Astrocyte (in vitro differentiated cells and primary cell): Measurements from ENCODE around the gene ATL3.

Experiments used
- CTCF ChIP-seq: IDR thresholded peaks from 2 replicates; pipeline ENCODE4 v1.5.1; 2011; ENCODE audit warnings: low read depth, mild to moderate bottlenecking, inconsistent platforms, low read length, moderate library complexity; ENCODE audit not compliant: insufficient read depth
- EZH2 ChIP-seq: IDR thresholded peaks from 2 replicates; pipeline ENCODE4 v1.6.1; 2012; ENCODE audit warnings: mild to moderate bottlenecking, low read length, inconsistent platforms; ENCODE audit not compliant: insufficient read depth

GRCh38 chr11:63681321-63682065 lies 10.3 kb upstream of the ATL3 start, which contains the start of gene RTN3:
- TF ChIP-seq CTCF = no peak
- no peak for TF ChIP-seq EZH2
